ENCODE results near the gene AGAP1.

AGAP1 gene

DNA sequence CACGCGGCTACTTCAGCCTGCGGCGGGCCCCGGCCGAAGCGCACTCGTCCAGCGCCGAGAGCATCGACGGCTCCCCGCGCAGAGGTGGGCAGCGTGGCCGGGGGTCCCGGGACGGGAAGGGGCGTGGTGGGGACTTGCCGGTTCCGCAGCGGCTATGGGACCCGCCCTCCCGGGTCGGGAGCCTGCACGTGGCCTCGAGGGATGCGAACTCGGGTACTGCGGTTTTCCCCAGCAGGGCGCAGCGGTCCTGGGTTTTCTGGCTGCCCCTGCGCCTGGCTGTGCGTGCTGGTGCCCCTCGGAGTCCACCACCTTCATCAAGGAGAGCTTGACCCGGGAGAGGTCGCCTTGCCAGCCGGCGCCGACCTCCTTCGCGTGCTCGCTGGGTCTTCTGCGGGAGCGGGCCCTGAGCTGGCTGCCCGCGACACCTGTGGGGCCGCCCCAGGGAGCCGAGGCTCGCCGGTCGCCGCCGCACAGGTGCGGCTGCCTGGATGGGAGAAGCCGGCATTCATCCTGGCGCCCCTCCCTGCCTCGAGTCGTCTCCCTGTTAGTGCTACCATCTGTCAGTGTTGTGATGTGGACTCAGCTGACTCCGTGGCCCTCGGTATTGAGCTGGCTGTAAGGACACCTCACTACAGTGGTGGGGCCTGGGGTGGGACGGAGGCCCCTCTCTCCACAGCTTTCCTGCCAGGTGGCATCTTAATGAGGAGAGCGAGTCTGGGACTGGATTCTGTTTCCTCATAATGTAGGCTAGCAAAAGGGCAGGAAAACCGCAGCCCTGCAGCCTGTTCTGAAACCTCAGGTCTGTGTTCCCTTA lies 177.3 kb downstream of the AGAP1 start:
- ATAC-seq, result no peak

GRCh38 chr2:235672720-235673119 lies 178.9 kb downstream of the AGAP1 start:
- no peak for ATAC-seq

- no peak for ATAC-seq
These were observed 180.3 kb downstream of the AGAP1 start for GRCh38 chr2:235674146-235674545.

- no peak for ATAC-seq
These were observed 181.0 kb downstream of the AGAP1 start for GRCh38 chr2:235674812-235675211.

DNA sequence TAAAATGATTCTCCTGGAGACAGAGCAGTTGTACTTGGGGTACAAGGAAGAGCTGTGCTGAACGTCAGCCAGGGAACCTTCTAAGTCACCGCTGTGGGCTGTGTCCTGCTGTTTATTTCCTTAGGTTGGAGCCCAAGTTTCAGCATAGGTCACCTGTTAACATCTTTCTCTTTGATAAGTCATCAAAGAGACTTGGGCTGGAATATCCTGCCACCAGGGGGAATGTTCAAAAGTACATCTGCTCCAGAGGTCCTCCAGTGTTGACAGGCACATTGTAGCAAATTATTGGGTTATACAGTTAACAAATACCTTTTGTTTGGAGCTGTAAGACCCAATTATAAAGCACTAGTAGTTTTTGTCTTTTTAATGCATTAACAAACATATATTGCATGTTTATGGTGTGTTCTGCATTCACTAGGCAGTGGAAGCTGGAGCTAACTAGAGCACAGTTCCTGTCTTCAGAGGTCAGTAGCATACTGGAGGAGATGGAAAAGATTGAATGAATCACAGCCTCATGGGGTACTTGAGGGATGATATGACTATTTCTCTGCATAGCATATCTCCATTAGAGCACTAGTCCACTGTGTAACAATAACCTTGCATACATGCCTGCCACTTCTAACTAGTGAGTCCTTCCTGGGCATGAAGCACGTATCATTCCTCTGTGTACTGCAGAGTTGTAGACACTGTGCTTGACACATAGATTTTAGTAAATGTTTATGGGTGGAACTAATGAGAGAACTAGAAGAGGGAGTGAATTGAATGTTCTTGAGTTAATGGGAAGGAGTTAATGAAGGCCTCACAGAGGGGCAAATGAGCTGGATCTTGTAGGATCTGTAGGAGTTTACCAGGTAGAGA lies 182.1 kb downstream of the AGAP1 start:
- ATAC-seq, result no peak

DNA sequence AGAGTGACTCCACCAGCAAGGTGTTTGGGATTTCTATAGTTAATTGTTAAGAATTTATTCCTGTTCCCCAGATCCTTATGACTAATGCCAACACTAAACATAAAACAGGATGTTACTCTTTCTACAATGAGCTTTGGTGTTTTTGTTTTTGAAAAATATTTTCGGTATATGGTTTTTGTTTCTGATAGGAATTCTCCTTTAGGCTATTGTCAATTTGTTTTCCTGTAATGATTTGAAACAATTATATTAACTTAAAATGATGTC lies 182.6 kb downstream of the AGAP1 start:
- no peak for ATAC-seq

DNA sequence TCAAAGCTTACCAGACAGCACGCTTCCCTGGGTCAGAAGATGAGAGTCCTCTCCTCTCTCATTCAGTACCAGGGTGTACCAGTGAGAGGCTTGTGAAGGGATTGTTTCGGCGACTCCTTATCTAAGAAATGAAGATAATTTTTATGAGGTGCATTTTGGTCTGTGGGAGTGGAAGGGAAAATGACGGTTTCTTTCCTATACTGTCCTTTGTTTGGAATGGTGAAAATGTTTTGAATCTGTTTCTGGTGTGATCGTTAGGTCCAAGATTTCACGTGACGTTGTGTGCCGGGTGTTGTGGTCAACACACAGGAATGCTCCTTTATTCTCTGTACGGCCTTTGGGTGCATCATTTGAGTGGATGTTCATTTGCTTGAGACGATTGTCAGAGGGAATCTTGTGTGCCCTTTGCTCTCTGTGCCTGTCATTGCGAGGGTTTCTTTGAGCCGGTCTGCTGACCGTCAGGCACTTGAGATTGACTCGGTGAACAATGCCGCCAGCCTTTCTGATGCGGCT lies 183.5 kb downstream of the AGAP1 start:
- ATAC-seq, result no peak

DNA sequence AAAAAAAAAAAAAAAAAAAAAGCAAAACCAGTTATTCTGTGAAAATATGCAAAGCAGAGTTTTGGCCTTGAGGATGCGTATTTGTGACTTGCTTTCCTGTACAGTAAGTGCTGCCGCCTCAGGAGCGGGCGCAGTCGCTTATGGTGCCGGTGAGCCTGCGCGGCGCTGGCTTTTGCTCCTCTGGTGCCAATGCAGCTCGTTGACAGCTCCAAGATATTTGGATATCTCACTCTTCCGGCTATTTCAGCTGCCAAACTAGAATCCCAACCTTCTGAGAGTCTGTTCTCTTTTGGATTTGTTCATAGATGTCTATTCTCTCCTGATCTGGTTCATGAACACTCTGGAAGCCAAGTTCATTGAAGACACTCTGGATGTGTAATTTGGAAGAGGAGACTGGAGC lies 184.1 kb downstream of the AGAP1 start:
- ATAC-seq, result no peak

DNA sequence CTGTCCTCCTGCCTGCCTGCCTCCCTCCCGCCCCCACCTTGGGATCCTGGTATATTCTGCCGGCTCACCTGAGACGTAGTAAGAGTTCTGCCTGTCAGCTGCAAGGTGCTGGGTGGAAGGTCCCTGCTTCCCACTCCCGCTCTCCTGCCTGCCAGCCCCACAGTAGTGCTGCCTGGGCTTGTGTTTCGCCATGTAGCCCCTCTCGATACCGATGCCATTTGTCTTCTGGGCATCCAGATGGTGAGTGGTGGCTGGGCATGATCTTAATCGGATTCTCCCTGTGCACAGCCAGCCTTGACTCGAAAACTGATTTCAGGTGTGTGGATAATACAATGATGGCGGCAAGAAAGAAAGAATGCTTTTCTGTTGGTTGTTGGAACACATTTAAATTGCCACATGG lies 184.9 kb downstream of the AGAP1 start:
- no peak for ATAC-seq

DNA sequence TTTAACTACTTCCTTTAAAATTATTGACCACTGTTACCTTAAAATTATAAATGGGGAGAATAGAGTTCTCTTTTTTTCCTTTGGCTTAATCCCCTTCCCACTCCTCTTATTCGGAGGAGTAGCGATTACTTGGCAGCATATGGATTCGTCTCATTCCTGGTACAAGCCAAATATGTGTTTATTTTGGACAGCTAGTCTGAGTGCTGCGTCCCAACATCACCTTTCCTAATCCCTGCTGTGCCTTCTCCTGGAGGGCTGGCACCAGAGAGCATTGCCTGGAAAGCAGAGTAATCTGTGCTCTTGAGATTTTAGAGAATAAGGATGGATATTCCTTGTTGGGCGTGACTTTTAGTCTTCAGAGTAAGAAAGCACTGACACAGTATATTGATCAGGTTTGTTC lies 185.6 kb downstream of the AGAP1 start:
- no peak for ATAC-seq

- no peak for ATAC-seq
These were observed 191.3 kb downstream of the AGAP1 start for GRCh38 chr2:235685024-235685721.

- ATAC-seq, result no peak
These were observed 194.9 kb downstream of the AGAP1 start for GRCh38 chr2:235688511-235689426.

- ATAC-seq, result no peak
These were observed 195.6 kb downstream of the AGAP1 start for GRCh38 chr2:235689427-235689853.

GRCh38 chr2:235690082-235690808 lies 196.4 kb downstream of the AGAP1 start:
- no peak for ATAC-seq

- no peak for ATAC-seq
These were observed 197.1 kb downstream of the AGAP1 start for GRCh38 chr2:235690809-235691450.

DNA sequence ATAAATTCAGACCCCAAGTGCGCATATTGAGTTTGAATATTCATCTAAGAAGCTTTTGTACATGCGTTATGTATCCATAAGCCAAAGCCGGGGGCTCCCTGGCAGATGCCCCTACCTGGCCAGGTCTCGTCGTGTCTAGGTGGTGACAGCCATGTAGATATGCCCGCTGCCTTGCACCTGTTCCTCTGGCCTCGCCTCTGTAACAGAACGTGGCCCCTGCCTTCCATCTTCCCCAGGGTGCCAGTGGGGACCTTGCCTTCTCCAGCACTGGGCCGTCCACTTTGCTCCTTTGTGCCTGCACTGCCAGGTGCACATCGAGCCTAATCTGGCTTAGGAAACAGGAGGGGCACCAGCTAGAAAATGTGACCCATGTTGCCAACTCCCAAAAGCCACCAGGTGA lies 198.2 kb downstream of the AGAP1 start:
- no peak for ATAC-seq

DNA sequence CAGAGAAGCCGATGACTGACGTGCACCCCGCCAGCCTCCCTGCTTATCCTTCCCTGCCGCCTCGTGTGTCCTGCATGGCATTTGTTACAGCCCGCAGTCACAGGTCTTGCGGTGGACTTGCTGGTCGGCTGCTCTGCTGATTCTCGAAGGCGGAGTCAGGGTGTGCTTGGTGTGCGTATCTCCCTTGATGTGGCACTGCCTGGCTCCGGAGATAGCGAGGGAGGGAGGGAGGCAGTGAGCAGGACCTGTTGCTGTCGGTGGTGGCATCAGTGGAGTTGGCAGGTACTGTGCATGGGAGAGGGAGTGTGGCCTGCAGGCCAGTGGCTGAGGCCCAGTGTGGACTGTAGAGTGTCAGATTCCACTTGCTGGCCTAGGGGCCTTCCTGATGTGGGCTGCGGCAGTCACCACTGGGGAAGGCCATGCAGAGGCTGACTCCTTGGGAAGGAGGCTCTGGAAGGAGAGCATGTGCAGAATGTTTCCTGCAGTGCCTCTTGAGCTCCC lies 198.9 kb downstream of the AGAP1 start:
- no peak for ATAC-seq

GRCh38 chr2:235693279-235693678 lies 199.4 kb downstream of the AGAP1 start:
- ATAC-seq, result no peak

DNA sequence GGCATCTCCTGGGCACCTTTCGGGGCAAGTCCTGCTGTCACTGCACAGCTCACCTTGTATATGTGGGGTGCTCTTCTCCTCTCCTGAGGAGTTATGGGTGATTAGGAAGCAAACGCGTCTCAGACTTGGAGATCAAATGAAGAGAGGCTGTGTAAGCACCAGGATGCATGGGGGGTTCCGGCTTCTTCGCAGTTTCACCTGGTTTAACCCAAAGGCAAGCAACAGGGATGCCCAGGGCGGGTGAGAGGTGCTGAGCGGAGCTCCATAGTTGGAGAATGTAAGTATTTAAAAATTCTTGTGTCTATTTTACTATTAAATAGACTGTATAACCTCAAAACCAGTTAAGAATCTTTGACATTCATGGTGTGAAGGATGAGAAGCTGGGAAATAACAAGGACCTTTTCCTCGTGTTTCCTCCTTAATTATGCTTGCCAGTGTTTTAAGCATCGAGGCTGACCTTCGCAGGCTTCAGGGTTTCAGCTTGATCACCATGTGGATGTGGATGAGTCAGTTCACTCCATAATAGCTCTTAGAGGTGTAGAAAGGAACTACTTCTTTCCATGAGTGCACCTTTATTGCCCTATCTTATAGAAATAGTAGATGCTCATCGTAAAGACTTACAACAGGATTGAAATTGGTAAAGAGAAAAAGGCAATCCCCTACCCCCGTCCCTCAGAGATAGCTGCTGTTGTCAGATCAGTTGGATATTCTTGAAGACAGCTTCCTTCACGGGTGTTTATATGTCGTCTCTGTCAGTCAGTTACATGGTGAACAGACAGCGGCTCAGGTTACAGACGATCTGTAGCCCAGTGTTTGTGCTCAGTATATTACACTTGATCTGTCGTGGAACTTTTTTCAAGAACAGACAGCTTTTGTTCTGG lies 201.1 kb downstream of the AGAP1 start:
- ATAC-seq, result no peak

DNA sequence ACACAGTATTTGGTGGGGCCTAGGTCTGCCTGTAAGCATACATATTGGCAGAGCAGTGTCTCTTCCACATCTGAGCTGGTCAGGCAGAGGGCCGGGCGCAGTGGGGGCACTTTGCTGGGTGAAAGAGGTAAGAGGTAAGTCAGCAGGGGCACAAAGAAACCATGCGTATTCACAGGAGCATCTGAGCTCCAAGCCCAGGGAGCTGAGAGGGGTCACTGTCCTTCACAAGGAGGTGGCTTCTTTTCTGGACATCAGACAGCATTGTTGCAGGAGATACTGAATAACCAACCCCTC lies 201.7 kb downstream of the AGAP1 start:
- ATAC-seq, result no peak

Data from activated CD4-positive, CD25-positive, alpha-beta regulatory T cell treated with anti-CD3 and anti-CD28 coated beads, Interleukin-2, amount 50 U/mL, for 24 hours (primary cell).